Activated B cell treated with CpG ODN at 0.5 μM for 24 hours (primary cell): ENCODE results near the gene TMEM255B. TPM values are rescaled to one million over a fixed set of nuclear protein-coding genes. Genes with fewer than 3 reads are reported as not detected.

ENCODE experiments used
- ATAC-seq: fragments of 200-7000 bp; cut with Tn5 transposase; one replicate; pipeline ENCODE4 v1.10.0; 2021; ENCODE audit warnings: low read depth, mild to moderate bottlenecking, moderate library complexity
- CTCF ChIA-PET: fragments of 350-600 bp; sonication (Branson Sonifier 250); formaldehyde crosslinking; loops from one replicate; lab custom pipeline; 2021; ENCODE audit warnings: antibody characterized with exemption; lab: Charles Lee
- POLR2A ChIA-PET: fragments of 350-600 bp; sonication (Branson Sonifier 250); formaldehyde crosslinking; loops from one replicate; lab custom pipeline; 2021; ENCODE audit warnings: antibody characterized with exemption; lab: Charles Lee
- DNase-seq: peaks from one replicate; pipeline ENCODE4 v3.0.0; 2022
- H3K27ac Mint-ChIP-seq: one replicate; pipeline ENCODE4 v1.8.0; 2020; ENCODE audit warnings: mixed read lengths
- H3K27me3 Mint-ChIP-seq: one replicate; pipeline ENCODE4 v1.8.0; 2021; ENCODE audit warnings: mixed read lengths
- H3K36me3 Mint-ChIP-seq: one replicate; pipeline ENCODE4 v1.8.0; 2021; ENCODE audit warnings: low read depth, mixed read lengths
- H3K4me1 Mint-ChIP-seq: one replicate; pipeline ENCODE4 v1.8.0; 2021; ENCODE audit warnings: mixed read lengths
- H3K4me3 Mint-ChIP-seq: one replicate; pipeline ENCODE4 v1.8.0; 2020; ENCODE audit warnings: mild to moderate bottlenecking, mixed read lengths
- H3K9me3 Mint-ChIP-seq: one replicate; pipeline ENCODE4 v1.8.0; 2020; ENCODE audit warnings: mixed read lengths
- CTCF ChIP-seq: fragments of 200-600 bp; IDR thresholded peaks from one replicate; pipeline ENCODE4 v1.8.0; 2022; ENCODE audit warnings: antibody characterized with exemption, mild to moderate bottlenecking
- intact Hi-C: fragments of 100-400 bp; cut with micrococcal nuclease; formaldehyde crosslinking; loops from one replicate; pipeline ENCODE4 v1.15.1; 2024
- total RNA-seq: library from RNA; stranded (reverse); gene quantifications from 2 replicates; pipeline ENCODE4 v1.2.3, GENCODE V29; 2022

Gene TMEM255B
- total RNA-seq, 1 donor from 2014 or later = 6.2 TPM

GRCh38 chr13:113769106-113769505 is 10.1 kb downstream of the TMEM255B start:
- POLR2A ChIA-PET = no interaction called here
- ATAC-seq (no peak), DNase-seq (no peak)
- no peak for TF ChIP-seq CTCF
- Mint-ChIP-seq H3K27me3 (peaks cover 3% of the 10 kb centered on the region), H3K36me3 (no peaks in the 10 kb centered on the region), H3K4me1 (no peaks in the 10 kb centered on the region), H3K27ac (no peak overlapping the region), H3K4me3 (no peak overlapping the region), H3K9me3 (peaks cover 7% of the 10 kb centered on the region)
- intact Hi-C loops = no loop called here
- CTCF ChIA-PET = no interaction called here

- Mint-ChIP-seq H3K4me3 (no peak overlapping the region), H3K27ac (no peak overlapping the region), H3K4me1 (no peaks in the 10 kb centered on the region), H3K27me3 (peaks cover 2% of the 10 kb centered on the region), H3K9me3 (peaks cover 7% of the 10 kb centered on the region), H3K36me3 (no peaks in the 10 kb centered on the region)
- intact Hi-C loops = no loop called here
- DNase-seq (no peak), ATAC-seq (no peak)
- no peak for TF ChIP-seq CTCF
- ChIA-PET POLR2A (no interaction called here), CTCF (no interaction called here)
These were observed 10.9 kb downstream of the TMEM255B start for GRCh38 chr13:113769881-113770280.

DNA sequence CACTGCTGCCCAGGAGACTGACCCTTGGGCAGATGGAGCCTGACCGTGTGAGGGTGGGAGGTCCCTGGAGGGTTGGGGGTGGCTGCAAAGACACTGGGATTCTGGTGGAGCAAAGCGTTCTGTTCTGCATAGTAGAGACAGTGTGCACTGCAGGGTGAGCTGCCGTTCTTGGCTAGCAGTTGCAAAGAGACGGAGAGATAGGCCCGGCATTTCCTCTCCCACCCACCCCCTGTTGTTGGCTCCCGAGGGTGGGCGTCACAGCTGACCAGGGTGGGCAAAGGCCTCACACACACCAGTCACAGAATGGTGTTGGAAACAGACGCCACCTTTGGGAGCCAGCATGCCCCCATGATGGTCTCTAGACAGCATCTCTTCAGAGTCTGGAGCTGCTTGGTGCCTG is 11.4 kb downstream of the TMEM255B start:
- Mint-ChIP-seq H3K27ac (no peak overlapping the region), H3K4me3 (no peak overlapping the region), H3K4me1 (no peaks in the 10 kb centered on the region), H3K36me3 (no peaks in the 10 kb centered on the region), H3K9me3 (peaks cover 7% of the 10 kb centered on the region), H3K27me3 (peaks cover 2% of the 10 kb centered on the region)
- POLR2A ChIA-PET = no interaction called here
- intact Hi-C loops = no loop called here
- CTCF ChIA-PET = no interaction called here
- no peak for TF ChIP-seq CTCF
- DNase-seq (no peak), ATAC-seq (no peak)

DNA sequence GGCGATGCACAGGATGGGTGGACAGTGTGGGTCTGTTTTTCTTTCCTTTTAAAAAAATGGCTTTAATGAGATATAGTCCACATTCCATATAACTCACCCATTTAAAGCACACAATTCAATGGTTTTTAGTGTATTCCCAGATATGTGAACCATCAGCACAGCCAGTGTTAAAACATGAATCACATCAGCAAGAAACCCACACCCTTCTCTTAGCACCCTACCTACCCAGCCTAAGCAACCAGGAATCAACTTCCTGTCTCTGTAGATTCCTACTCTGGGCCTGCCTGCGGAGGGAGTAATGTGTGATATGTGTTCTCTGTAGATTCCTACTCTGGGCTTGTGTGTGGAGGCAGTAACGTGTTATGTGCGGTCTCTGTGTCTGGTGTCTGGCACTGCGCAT is 11.9 kb downstream of the TMEM255B start:
- ChIA-PET POLR2A (no interaction called here), CTCF (no interaction called here)
- Mint-ChIP-seq H3K4me3 (no peak overlapping the region), H3K9me3 (peaks cover 7% of the 10 kb centered on the region), H3K27me3 (no peaks in the 10 kb centered on the region), H3K27ac (no peak overlapping the region), H3K4me1 (no peaks in the 10 kb centered on the region), H3K36me3 (no peaks in the 10 kb centered on the region)
- DNase-seq = no peak
- TF ChIP-seq CTCF = no peak
- ATAC-seq = no peak
- intact Hi-C loops = no loop called here

DNA sequence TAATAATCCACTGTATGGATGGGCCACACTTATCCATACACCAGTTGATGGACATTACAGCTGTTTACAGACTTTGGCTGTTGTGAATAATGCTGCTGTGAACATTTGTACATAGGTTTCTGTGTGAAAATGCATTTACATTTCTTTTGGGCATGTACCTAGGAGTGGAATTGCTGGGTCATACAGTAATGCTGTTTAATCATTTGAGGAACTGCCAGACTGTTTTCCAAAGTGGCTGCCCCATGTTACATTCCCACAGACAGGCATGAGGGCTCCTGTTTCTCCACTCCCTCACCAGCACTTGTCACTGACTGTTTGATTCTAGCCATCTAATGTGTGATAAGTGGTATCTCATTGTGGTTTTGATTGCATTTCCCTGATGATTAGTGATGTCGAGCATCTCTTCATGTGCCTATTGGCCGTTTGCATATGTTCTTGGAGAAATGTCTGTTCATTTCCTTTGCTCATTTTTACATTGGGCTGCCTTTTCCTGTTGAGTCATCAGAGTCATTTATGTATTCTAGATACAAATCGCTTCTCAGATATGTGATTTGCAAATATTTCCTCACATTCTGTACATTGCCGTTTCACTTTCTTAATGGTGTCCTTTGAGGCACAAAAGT is 12.8 kb downstream of the TMEM255B start:
- H3K27ac Mint-ChIP-seq = no peak overlapping the region
- H3K4me1 Mint-ChIP-seq = no peaks in the 10 kb centered on the region
- DNase-seq = no peak
- intact Hi-C loops = no loop called here
- TF ChIP-seq CTCF = no peak
- H3K36me3 Mint-ChIP-seq = no peaks in the 10 kb centered on the region
- ChIA-PET POLR2A (no interaction called here), CTCF (no interaction called here)
- no peak for ATAC-seq
- peaks cover 2% of the 10 kb centered on the region for H3K27me3 Mint-ChIP-seq
- H3K4me3 Mint-ChIP-seq = no peak overlapping the region
- peaks cover 7% of the 10 kb centered on the region for H3K9me3 Mint-ChIP-seq
